NB4 (cell line): ENCODE data around the gene FANCC.

Experiments
- CTCF ChIP-seq: IDR thresholded peaks from one replicate; pipeline ENCODE4 v1.5.1; 2012; ENCODE audit warnings: low read depth, low read length
- POLR2A ChIP-seq: IDR thresholded peaks from 2 replicates; pipeline ENCODE4 v1.6.1; 2011; ENCODE audit warnings: mild to moderate bottlenecking; ENCODE audit not compliant: insufficient read length; ENCODE audit errors: extremely low read depth

DNA sequence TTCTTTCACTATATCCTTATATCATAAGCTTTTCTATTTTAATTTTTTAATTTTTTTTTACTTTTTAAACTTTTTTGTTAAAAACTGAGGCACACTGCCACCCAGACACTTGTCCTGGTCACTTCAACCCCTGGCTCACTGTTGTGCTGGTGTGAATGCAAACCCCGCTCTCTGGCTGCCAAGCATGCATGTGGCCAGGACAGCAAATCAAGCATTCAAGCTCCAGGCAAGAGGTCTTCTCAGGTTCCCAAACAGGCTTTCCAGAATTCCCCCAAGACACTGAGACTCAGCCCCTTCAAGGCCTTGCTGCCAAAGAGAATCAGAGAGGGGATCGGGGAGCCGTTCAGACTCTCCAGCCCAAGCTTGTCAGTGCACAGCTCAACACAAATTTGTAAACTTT, 139.9 kb downstream of the FANCC start:
- TF ChIP-seq POLR2A (no peak), CTCF (no peak)
